Brain microvascular endothelial cell (primary cell): ENCODE measurements around the gene FEM1C.

Experiments used
- DNase-seq: peaks from one replicate; pipeline ENCODE4 v3.0.0-alpha.2; 2020
- H3K27ac ChIP-seq: fragments of 250-450 bp; sonication (Bioruptor Pico); 2 replicates; pipeline ENCODE4 v1.5.1; 2020; ENCODE audit warnings: mild to moderate bottlenecking, moderate library complexity
- H3K27me3 ChIP-seq: fragments of 250-450 bp; sonication (Bioruptor Pico); replicated peaks from 2 replicates; pipeline ENCODE4 v1.5.1; 2020; ENCODE audit warnings: mild to moderate bottlenecking
- H3K36me3 ChIP-seq: fragments of 250-450 bp; sonication (Bioruptor Pico); replicated peaks from 2 replicates; pipeline ENCODE4 v1.5.1; 2020; ENCODE audit warnings: mild to moderate bottlenecking
- H3K4me3 ChIP-seq: 2 replicates; pipeline ENCODE4 v1.5.1; 2011; ENCODE audit warnings: low read depth, mild to moderate bottlenecking, control low read depth, low read length, moderate library complexity
- in situ Hi-C: cut with HindIII; loops from 2 replicates; pipeline ENCODE4 v1.10.0; 2017; ENCODE audit warnings: low sequenced_read_pairs, low pct_ligation_motif_present
- TF ChIP-seq, protein P1 (sequence below): IDR thresholded peaks from 2 replicates; pipeline ENCODE4 v1.5.1; 2011; ENCODE audit warnings: low read depth, mild to moderate bottlenecking, moderate library complexity, low read length, control low read depth, inconsistent platforms; ENCODE audit errors: missing control alignments

FEM1C gene

DNA sequence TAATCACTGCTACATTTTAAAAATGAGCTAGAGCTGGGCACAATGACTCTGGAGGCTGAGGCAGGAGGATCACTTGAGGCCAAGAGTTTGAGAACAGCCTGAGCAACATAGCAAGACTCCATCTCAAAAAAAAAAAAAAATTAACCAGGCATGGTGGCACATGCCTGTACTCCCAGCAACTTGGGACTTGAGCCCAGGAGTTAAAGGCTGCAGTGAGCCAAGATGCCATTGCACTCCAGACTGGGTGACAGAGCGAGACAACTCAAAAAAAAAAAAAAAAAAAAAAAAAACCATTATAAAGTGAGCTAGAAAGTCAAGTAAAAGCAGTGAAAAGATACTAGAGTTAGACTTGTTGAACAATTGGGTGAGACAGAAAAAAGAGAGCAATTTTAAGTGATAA, 28.2 kb downstream of the FEM1C start:
- in situ Hi-C loops: no loop called here
- no peak for DNase-seq
- Histone ChIP-seq H3K27ac (no peak overlapping the region), H3K36me3 (peaks cover 2% of the 10 kb centered on the region), H3K27me3 (no peaks in the 10 kb centered on the region), H3K4me3 (no peak overlapping the region)
- TF ChIP-seq, protein P1, sequence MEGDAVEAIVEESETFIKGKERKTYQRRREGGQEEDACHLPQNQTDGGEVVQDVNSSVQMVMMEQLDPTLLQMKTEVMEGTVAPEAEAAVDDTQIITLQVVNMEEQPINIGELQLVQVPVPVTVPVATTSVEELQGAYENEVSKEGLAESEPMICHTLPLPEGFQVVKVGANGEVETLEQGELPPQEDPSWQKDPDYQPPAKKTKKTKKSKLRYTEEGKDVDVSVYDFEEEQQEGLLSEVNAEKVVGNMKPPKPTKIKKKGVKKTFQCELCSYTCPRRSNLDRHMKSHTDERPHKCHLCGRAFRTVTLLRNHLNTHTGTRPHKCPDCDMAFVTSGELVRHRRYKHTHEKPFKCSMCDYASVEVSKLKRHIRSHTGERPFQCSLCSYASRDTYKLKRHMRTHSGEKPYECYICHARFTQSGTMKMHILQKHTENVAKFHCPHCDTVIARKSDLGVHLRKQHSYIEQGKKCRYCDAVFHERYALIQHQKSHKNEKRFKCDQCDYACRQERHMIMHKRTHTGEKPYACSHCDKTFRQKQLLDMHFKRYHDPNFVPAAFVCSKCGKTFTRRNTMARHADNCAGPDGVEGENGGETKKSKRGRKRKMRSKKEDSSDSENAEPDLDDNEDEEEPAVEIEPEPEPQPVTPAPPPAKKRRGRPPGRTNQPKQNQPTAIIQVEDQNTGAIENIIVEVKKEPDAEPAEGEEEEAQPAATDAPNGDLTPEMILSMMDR: no peak

DNA sequence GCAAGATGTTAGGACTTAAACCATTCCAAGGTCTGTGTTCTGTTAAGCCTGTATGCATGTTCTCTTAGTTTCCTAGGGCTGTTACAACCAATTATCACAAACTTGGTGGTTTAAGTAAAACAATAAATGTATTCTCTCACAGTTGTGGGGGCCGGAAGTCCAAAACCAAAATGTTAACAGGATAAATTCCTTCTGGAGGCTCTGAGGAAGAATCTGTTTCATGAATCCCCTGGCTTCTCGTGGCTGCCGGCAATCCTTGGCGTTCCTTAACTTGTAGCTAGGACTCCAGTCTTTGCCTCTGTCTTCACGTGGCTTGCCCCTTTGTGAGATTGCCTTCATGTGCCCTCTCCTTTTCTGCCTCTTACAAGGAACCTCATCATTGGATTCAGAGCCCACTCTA, 30.4 kb downstream of the FEM1C start:
- Histone ChIP-seq H3K36me3 (peaks cover 2% of the 10 kb centered on the region), H3K4me3 (no peak overlapping the region), H3K27me3 (no peaks in the 10 kb centered on the region), H3K27ac (no peak overlapping the region)
- TF ChIP-seq, protein P1: no peak
- no peak for DNase-seq
- in situ Hi-C loops: no loop called here

DNA sequence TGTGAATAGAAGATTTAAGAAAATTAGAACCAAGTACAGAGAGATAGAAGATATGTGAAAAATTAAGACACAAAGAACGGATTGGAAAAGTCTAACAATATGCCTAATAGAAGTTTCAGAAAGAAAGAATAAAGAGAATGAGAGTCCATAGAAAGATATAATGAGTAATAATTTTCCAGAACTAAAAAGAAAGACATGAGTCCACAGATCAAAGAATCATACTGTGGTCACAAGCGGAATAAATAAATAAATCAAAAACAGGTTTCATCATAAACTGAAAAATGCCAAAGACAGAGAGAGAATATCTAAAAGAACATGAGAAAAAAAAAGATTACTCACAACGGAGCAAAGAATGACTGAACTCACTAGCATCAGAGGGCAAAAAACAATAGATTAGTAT, 32.9 kb downstream of the FEM1C start:
- TF ChIP-seq, protein P1: no peak
- Histone ChIP-seq H3K27me3 (no peaks in the 10 kb centered on the region), H3K36me3 (no peaks in the 10 kb centered on the region), H3K4me3 (no peak overlapping the region), H3K27ac (no peak overlapping the region)
- DNase-seq: no peak
- in situ Hi-C loops: no loop called here

DNA sequence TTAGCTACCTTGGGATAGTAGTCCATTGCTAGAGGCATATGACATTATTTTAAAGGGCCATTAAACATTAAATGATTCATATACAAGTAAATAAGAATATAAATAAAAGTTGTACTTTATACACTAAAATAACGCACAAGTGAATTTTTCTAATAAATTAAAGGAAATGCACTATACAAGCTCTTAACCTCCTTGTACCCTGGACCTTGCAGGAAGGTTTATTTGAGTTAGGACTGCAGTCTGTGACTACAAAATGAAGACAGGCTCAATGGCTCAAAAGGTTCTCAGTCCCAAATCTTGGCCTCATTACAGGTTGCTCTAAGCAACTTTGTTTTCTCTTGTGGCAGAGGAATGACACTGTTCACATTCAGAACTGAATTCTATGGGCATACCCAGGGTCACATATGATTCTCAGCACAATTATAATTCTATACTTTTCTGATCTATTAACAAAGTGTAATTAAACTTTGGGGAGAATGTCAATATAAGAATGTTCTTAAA, 34.4 kb downstream of the FEM1C start:
- H3K27ac ChIP-seq: no peak overlapping the region
- no peaks in the 10 kb centered on the region for H3K36me3 ChIP-seq
- DNase-seq: no peak
- in situ Hi-C loops: no loop called here
- H3K4me3 ChIP-seq: no peak overlapping the region
- no peaks in the 10 kb centered on the region for H3K27me3 ChIP-seq
- TF ChIP-seq, protein P1: no peak

DNA sequence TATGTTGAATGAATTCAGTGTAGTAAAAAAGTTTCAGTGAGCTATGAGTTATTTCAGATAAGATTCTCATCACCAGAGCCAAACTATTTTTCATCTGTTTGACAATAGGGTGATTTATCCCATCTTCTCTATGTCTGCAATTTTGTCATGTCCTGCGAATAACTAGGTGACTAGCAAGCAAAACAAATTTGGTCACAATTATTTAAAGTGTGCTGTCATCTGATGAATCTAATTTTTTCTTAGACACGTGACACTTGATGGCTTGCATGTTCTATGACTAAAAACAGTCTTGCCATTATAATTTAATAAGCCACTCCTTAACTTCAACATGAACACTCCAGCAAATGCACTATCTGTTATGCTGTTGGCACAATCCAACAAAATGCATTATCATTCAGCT, 35.0 kb downstream of the FEM1C start:
- Histone ChIP-seq H3K36me3 (no peaks in the 10 kb centered on the region), H3K27ac (no peak overlapping the region), H3K4me3 (no peak overlapping the region), H3K27me3 (no peaks in the 10 kb centered on the region)
- TF ChIP-seq, protein P1: no peak
- no peak for DNase-seq
- in situ Hi-C loops: no loop called here

DNA sequence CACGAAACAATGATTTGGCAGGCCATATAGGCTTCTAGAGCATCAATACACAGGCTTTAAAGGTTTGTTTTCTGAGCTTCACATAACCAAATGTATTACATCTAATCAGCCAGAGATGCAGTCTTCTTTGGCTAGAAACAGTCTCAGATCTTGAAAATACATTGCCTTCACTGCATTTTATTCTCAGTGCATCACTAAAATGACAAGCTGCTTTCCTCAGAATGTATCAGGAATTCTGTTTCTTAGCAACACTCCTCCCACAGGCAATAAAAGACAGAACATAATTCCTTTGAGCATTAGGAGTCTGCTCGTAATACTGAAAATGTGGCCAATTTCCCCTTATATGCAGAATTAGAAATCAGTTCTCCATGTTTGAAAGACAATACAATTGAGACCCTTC, 36.9 kb downstream of the FEM1C start:
- TF ChIP-seq, protein P1: no peak
- in situ Hi-C loops: no loop called here
- no peak overlapping the region for H3K27ac ChIP-seq

More for the DNA sequence above, 36.9 kb downstream of the FEM1C start:
- no peaks in the 10 kb centered on the region for H3K27me3 ChIP-seq
- no peak overlapping the region for H3K4me3 ChIP-seq
- no peak for DNase-seq
- no peaks in the 10 kb centered on the region for H3K36me3 ChIP-seq
